ENCODE data around the gene ELF1.
A peak's percentile ranks its signal among the peaks of the same experiment; 100 is the strongest.

The ELF1 gene

DNA sequence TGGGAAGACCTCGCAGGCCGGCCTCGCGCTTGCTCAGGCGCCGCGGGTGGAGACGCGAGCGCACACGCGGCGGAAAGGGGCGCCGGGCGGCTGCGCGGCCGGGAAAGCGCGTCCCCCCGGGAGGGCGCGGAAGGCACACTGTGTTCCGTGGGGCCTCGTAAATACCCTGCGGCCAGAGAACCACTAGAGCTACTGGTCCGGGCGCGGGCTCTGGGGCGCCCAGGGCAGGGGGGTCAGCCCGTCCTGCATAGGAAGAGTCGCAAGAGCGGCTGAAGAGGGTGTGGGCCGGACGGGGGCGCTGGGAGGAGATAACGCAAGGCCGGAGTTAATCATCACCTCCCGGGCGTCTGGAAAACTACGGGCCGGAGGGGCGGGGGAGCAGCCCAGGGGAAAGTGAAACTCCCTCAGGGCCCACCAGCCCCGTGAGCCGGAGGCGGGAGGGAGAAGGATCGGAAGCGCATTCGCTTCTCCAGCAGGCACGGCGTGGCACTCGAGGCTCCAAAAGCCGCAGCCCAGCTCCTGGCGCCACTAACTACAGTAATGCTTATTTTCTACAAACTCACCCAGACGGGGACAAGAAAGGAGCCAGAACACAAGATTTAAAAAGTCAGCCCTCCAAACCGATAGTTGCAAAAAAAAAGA is 41.1 kb upstream of the ELF1 start:
- H3K4me3 ChIP-seq (ENCODE audit: low read length): peak overlapping the region; percentile 85
- DNase-seq (ENCODE audit: low read depth): no peak
- TF ChIP-seq, protein P1, sequence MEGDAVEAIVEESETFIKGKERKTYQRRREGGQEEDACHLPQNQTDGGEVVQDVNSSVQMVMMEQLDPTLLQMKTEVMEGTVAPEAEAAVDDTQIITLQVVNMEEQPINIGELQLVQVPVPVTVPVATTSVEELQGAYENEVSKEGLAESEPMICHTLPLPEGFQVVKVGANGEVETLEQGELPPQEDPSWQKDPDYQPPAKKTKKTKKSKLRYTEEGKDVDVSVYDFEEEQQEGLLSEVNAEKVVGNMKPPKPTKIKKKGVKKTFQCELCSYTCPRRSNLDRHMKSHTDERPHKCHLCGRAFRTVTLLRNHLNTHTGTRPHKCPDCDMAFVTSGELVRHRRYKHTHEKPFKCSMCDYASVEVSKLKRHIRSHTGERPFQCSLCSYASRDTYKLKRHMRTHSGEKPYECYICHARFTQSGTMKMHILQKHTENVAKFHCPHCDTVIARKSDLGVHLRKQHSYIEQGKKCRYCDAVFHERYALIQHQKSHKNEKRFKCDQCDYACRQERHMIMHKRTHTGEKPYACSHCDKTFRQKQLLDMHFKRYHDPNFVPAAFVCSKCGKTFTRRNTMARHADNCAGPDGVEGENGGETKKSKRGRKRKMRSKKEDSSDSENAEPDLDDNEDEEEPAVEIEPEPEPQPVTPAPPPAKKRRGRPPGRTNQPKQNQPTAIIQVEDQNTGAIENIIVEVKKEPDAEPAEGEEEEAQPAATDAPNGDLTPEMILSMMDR (conservative IDR thresholded peaks at IDR 0.05; ENCODE audit: low read depth, low read length): peak; percentile 17

DNA sequence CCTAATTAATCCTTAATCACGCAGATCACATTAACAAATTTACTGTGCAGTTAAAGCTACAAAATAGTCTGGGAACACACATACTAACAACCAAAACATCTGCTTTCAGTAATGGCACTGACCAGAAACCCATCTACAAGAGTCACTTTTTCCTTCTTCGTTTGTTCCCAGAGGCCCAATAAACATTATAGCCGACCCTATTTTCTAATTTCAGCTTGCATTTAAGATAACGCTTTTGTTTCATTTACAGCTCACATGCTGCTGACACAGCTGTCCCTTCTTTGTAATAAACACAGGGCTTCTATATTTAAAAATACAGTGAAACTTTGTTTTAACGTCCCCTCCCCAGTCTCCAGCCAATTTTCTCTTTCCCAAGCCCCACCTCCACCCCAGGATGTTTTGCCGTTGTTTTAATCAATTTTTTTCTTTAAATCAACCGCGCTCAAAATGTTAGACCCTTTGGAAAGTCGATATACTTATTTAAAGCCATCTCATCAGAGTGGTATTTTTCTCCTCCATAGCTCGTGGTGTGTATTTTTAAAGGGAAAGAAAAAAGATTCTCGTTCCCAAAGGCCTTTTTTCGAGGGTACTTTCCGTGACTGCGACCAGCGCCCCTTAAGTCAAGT is 40.5 kb upstream of the ELF1 start:
- TF ChIP-seq, protein P1 (conservative IDR thresholded peaks at IDR 0.05; ENCODE audit: low read depth, low read length): no peak
- DNase-seq (ENCODE audit: low read depth): no peak
- H3K4me3 ChIP-seq (ENCODE audit: low read length): peak overlapping the region; percentile 85

DNA sequence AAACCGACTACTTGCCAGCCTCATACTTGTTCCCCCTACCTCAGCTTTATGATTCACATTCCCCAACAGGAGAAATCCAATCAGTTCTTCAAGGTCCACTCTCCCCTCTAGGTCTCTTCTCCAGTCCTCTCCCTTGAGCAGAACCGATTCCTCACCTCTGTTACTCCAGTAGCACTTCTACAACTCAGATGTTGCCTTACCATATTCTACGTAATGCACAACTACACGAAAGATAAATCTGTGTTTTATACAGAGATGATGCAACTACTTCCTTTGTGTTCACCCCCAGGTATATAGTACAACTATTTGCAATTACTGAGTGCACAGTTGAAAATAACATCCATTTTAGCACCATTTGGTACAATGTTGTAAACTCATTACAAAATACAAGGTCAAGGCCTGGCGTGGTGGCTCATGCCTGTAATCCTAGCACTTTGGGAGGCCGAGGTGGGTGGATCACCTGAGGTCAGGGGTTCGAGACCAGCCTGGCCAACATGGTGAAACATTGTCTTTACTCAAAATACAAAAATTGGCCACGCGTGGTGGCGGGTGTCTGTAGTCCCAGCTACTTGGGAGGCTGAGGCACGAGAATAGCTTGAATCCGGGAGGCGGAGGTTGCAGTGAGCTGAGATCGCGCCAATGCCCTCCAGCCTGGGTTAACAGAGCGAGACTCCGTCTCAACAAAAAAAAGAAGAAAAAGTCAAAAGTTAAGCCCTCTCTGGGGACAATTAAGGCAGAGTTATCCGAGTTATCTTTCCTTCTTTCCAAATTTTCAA is 39.4 kb upstream of the ELF1 start:
- TF ChIP-seq, protein P1 (conservative IDR thresholded peaks at IDR 0.05; ENCODE audit: low read depth, low read length): no peak
- no peak for DNase-seq (ENCODE audit: low read depth)
- peak overlapping the region; percentile 85 for H3K4me3 ChIP-seq (ENCODE audit: low read length)

DNA sequence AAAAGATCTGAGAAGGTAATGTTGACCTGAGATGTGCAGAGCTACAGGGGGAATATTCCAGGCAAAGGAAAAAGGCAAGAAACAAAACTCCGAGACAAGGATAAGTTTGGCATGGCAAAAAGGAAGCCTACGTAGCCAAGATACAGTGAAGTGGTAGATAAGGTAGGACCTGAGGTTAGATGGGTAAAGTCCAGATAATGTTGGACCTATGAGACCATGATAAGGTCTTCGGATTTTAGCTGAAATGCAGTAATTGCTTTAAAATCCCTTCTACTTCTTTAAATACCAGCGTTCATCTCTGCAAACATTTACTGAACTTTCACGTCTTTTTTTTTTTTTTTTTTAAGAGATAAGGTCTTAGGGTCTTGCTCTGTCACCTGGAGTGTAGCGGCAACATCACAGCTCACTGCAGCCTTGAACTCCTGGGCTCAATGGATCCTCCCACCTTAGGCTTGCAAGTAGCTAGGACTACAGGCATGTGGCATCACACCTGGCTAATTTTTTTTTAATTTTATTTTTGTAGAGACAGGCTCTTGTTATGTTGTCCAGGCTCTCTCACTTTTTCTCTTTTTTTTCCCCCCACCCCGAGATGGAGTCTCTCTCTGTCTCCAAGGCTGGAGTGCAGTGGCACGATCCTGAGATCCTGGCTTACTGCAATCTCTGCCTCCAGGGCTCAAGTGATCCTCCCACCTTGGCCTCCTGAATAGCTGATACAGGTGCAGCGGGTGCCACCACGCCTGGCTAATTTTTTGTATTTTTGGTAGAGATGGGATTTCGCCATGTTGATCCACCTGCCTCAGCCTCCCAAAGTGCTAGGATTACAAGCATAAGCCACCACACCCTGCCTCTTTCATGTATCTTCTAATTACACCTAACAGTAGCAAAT is 38.0 kb upstream of the ELF1 start:
- H3K4me3 ChIP-seq (ENCODE audit: low read length): no peak overlapping the region
- no peak for DNase-seq (ENCODE audit: low read depth)
- TF ChIP-seq, protein P1 (conservative IDR thresholded peaks at IDR 0.05; ENCODE audit: low read depth, low read length): no peak

DNA sequence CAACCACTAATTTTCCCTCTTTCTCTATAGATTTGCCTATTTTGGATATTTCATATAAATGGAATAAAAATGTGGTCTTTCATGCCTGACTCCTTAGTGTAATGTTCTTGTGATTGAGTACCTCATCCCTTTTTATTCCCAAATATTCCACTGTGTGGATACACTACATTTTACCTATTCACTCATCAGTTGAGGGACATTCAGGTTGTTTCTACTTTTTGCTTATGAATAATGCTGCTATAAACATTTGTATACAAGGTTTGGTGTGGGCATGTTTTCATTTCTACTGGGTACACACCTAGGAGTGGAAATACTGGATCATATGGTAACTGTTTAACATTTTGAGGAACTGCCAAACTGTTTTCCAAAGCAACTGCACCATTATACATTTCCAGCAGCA is 37.1 kb upstream of the ELF1 start:
- DNase-seq (ENCODE audit: low read depth): no peak
- TF ChIP-seq, protein P1 (conservative IDR thresholded peaks at IDR 0.05; ENCODE audit: low read depth, low read length): no peak
- H3K4me3 ChIP-seq (ENCODE audit: low read length): no peak overlapping the region

DNA sequence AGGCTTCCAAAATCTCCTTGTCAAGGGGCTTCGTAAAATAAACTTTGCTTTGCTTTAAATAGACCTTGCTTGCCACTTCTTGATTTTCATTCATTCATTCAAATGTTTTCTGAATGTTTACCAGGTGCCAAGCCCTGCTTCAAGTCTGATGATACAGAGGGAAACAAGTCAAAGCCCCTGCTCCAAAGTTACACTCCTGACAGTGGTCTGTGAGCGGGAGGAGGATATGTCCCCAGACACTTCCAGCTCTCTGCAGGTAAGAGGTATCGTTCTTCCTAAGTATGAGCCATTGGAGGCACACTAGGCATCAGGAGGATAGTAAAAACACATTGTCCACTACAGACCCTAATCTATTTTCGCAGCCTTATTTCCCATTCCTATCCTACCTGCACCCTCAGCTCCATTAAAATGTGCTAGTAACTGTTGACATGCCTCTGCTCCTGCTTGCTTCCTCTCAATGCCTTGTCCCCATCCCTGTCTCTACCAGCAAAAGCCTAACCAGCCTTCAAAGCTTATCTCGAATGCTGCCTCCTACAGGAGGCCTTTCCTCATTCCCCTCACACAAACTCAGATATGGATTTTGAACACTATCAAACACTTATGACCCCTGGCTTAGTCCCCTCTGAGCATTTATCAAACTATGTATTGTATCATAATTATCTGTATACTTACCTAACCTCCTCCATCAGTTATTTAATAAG is 36.0 kb upstream of the ELF1 start:
- DNase-seq (ENCODE audit: low read depth): no peak
- no peak overlapping the region for H3K4me3 ChIP-seq (ENCODE audit: low read length)
- TF ChIP-seq, protein P1 (conservative IDR thresholded peaks at IDR 0.05; ENCODE audit: low read depth, low read length): peak; percentile 45

Data from retinal pigment epithelial cell (primary cell).